SK-MEL-5 (cell line): ENCODE data around the gene TMPRSS11A. TPM values are rescaled to one million over a fixed set of nuclear protein-coding genes. Genes with fewer than 3 reads are reported as not detected.

Experiments
- DNase-seq: peaks from one replicate; pipeline ENCODE4 v3.0.0-alpha.2; 2016; ENCODE audit warnings: low read depth, low spot score
- in situ Hi-C: cut with HindIII; loops from 2 replicates; pipeline ENCODE4 v1.10.0; 2016; ENCODE audit warnings: low sequenced_read_pairs, high pct_unique_total_duplicates, low pct_unique_long_range_greater_than_20kb
- small RNA-seq, 2 experiments: library from RNA; depleted of rRNA; stranded (forward); fragments of <200 nt; gene quantifications; one replicate each; pipeline ENCODE3, GENCODE V24; 2014
- total RNA-seq: library from RNA; depleted of rRNA; stranded (reverse); fragments of >200 nt; shearing (Covaris generic); gene quantifications from 2 replicates; pipeline ENCODE4 v1.2.3, GENCODE V29; 2014; rRNA removed

Gene TMPRSS11A
- total RNA-seq, 1 experiment from 2014 or later, result not detected

- in situ Hi-C loops, result no loop called here
- DNase-seq, result no peak
These were observed 77.5 kb downstream of the TMPRSS11A start for GRCh38 chr4:67885762-67886161.

DNA sequence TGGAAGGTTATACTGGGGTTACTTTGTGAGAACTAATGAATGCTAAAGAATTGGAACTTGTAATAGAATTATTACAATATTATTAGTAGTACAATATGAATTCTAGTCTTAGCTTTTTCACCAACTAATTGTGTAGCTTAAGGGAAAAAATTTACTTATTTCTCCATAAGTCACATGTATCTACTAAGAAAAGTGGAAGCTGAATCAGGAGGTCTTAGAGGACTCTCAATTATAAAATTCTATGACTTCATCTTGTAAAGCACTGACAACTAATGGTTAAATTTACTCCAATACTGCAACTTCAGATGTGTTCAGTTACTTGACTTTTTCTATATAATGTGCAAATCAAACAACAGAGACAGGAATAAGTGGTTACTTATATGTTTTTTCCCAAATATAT lies 78.6 kb downstream of the TMPRSS11A start:
- DNase-seq, result no peak
- in situ Hi-C loops, result no loop called here

DNA sequence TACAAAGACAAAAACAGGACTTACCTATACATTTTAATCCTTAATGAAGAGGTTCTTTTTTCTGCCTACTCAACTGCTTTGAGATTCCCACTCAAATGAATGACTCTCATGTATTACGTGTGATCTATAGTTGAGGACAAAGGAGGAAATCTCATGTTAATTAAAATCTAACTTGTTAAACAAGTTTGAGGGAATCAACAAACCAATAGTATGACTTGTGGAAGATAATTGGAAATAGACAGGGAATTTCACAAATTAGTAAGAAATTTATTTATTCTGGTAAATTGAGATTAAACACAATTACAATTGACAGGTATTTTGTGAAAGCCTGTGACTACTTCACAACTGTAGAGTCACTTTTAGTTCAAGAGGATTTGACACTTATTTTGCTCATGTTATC lies 79.4 kb downstream of the TMPRSS11A start, which contains the start of gene TMPRSS11D:
TSS of gene TMPRSS11D (minus strand) at position 101 of the 400 bp plus-strand sequence. CDS start at position 32, 69 bp downstream.
- no peak for DNase-seq
- in situ Hi-C loops, result no loop called here

GRCh38 chr4:67883458-67883857 lies 79.8 kb downstream of the TMPRSS11A start:
- no peak for DNase-seq
- in situ Hi-C loops, result no loop called here

DNA sequence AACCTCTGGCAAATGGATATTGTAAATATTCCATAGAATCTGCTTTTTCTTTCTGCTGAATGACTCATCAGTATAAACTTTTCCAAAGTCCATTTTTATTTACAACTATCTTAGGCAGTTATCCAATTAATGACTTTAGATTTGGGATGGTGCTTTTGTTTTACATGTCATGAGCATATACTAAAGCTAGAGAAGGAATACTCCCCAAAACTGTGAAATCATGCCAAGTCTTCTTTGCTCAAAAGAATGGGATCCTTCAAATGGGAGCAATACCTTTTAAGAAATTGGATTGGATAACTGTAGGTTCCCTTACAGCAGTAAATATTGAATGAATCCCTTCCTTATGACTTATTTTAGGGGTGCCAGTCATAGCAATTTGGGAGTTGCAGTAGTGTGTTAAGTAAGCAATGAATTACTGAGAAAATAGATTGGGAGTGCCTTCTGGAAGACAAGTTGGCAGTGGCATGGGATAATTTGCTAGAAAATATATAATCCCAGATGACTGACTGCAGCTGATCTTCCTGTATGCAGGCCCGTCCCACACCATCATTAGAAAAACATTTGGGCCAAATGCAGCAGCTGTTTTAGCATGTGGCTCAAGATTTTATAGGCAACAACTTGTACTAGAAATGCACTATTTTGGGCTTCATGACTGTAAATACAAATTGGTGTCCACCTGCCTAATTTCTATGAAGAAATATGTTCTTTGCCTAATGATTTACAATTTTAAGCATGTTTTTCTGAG lies 82.3 kb downstream of the TMPRSS11A start:
- in situ Hi-C loops, result no loop called here
- DNase-seq, result no peak

- in situ Hi-C loops, result no loop called here
- no peak for DNase-seq
These were observed 83.8 kb downstream of the TMPRSS11A start for GRCh38 chr4:67879486-67879885.

DNA sequence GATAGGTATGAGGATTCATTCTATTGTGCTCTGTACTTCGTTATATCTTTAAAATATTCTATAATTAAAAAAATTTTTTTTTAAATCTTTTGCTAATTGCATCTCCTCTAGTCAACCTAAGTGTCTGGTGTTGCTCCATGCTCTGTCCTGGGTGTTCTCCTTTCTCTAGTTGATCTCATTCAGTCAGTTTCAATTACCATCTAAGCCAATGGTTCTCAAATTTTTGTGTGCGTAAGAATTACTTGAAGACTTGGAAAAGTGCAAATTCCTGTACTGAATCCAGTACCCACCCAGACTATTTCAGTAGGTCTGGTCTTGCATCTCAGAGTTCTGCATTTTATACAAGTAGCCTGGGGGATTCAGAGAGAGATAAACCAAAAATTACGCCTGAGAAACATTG lies 86.2 kb downstream of the TMPRSS11A start:
- in situ Hi-C loops, result no loop called here
- DNase-seq, result no peak

DNA sequence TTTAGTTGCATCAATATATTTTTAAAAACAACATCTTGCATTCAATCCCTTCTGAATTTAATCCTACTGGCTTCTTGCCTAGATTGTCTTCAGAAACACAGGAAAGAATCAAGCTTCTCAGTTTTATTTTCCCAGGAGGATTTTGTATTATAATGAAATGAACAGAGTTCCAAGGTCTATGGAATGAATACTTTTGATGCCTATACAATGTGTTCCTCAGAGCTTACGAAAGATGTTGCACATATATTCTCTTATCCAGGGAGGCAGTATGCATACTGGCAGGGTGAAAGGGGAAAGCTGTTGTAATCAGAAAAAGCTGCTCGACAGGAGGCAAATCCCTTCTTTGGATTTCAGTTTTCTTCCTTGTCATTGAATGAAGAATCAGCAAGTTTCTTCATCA lies 88.3 kb downstream of the TMPRSS11A start:
- in situ Hi-C loops, result no loop called here
- no peak for DNase-seq

DNA sequence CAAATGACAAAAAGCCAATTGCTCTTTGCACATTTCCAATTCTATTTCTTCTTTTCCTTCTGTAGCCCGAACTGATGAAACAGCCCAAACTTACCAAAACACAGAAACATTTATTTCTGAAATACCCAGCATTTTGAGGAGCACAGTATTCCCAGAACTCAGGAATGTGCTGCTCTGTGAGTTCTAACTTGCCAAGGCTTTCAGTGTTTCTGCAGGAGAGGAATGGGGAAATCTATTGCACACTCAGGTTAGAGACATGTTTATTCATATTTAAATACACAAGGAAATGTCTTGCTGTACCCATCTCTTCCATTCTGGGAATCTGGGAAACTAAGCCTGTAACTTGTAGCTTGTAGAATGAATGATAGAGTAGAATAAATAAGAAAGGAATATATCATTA lies 90.2 kb downstream of the TMPRSS11A start:
- in situ Hi-C loops, result no loop called here
- DNase-seq, result no peak

GRCh38 chr4:67871867-67872266 lies 91.4 kb downstream of the TMPRSS11A start:
- peak; percentile 61 for DNase-seq
- in situ Hi-C loops, result no loop called here

DNA sequence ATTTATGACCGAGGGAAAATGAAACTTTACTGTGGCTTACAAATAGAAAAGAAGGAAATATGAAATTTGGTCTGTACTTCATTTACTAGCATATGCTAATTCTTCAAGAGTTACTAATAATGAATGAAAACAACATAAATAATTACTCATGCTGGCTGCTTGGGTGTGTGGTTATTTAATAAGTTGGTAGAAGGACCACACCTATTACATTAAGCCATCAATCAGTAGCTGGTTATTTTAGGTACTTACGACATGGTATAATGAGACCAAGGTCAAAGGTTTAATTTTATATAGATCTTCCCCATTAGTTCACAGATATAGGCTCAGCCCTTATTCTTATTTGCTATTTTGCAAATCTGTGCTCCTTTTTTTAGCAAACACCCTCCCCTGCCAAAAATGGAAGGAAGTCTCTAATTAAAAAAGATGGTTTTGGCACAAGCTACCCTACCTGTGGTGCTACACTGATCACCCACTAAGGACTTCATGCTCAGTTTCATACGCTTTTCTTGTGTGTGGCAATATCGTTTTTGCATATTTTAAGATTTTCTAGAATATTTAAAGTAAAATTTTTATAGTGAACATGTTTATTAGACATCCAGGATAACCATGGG lies 93.6 kb downstream of the TMPRSS11A start:
- no peak for DNase-seq
- in situ Hi-C loops, result no loop called here

DNA sequence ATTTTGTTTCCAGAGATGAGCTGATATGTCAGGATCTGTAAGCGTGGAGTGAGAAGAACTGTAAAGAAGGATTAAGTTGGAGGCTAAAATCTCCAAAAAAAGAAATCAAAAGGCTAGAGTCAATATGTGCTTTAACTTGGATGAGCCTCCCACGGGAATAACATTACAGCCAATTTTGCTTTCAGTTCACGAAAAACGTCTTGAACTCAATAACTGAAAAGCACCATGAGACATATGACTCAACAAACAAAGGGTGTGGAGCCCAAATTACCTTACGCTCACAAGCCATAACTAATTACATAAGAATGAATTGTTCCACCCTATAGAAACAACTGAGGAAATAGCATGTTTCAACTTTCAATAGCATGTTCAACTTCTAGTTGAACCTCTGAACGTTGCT lies 101.8 kb downstream of the TMPRSS11A start:
- in situ Hi-C loops, result no loop called here

More for the DNA sequence above, 101.8 kb downstream of the TMPRSS11A start:
- DNase-seq, result no peak

Small RNAs within 50 kb of the gene (small RNA-seq; reads per million reads assigned to genes)
- gene RNU6-95P, result 0 reads per million in 2 experiments

Other genes starting within 250 kb of the TMPRSS11A start
- not detected in 2 replicates for gene GNRHR, start 209.1 kb downstream of the TMPRSS11A start, total RNA-seq
- not detected in 2 replicates for gene TMPRSS11D, start 79.5 kb downstream of the TMPRSS11A start, total RNA-seq
- 0.13 and 0.18 TPM in 2 replicates for gene TMPRSS11F, start 166.4 kb upstream of the TMPRSS11A start, total RNA-seq